Activated naive CD4-positive, alpha-beta T cell treated with anti-CD3 and anti-CD28 coated beads, Interleukin-2, amount 50 U/mL, for 24 hours (primary cell): Measurements from ENCODE around the gene SCLY.

Source experiments
- H3K27ac Mint-ChIP-seq: one replicate; pipeline ENCODE4 v1.8.0; 2021; ENCODE audit warnings: mild to moderate bottlenecking, mixed read lengths
- H3K27me3 Mint-ChIP-seq: one replicate; pipeline ENCODE4 v1.8.0; 2021; ENCODE audit warnings: mixed read lengths
- H3K36me3 Mint-ChIP-seq: one replicate; pipeline ENCODE4 v1.8.0; 2021; ENCODE audit warnings: mixed read lengths
- H3K4me1 Mint-ChIP-seq: one replicate; pipeline ENCODE4 v1.8.0; 2021; ENCODE audit warnings: mixed read lengths
- H3K4me3 Mint-ChIP-seq: one replicate; pipeline ENCODE4 v1.8.0; 2021; ENCODE audit warnings: mild to moderate bottlenecking, mixed read lengths
- H3K9me3 Mint-ChIP-seq: one replicate; pipeline ENCODE4 v1.8.0; 2021; ENCODE audit warnings: mixed read lengths

Gene SCLY

GRCh38 chr2:238129166-238130010, 68.6 kb downstream of the SCLY start:
- no peak overlapping the region for H3K27ac Mint-ChIP-seq
- no peaks in the 10 kb centered on the region for H3K9me3 Mint-ChIP-seq
- H3K4me1 Mint-ChIP-seq = no peaks in the 10 kb centered on the region
- H3K36me3 Mint-ChIP-seq = no peaks in the 10 kb centered on the region
- H3K4me3 Mint-ChIP-seq = no peak overlapping the region
- H3K27me3 Mint-ChIP-seq = no peaks in the 10 kb centered on the region

- H3K27ac Mint-ChIP-seq = no peak overlapping the region
- H3K36me3 Mint-ChIP-seq = no peaks in the 10 kb centered on the region
- H3K4me1 Mint-ChIP-seq = no peaks in the 10 kb centered on the region
- no peaks in the 10 kb centered on the region for H3K27me3 Mint-ChIP-seq
- H3K4me3 Mint-ChIP-seq = no peak overlapping the region
- H3K9me3 Mint-ChIP-seq = no peaks in the 10 kb centered on the region
Measured at GRCh38 chr2:238130111-238130695, 69.4 kb downstream of the SCLY start.

GRCh38 chr2:238130696-238131628, 70.2 kb downstream of the SCLY start:
- Mint-ChIP-seq H3K27me3 (no peaks in the 10 kb centered on the region), H3K36me3 (no peaks in the 10 kb centered on the region), H3K9me3 (no peaks in the 10 kb centered on the region), H3K27ac (no peak overlapping the region), H3K4me3 (no peak overlapping the region), H3K4me1 (no peaks in the 10 kb centered on the region)

GRCh38 chr2:238131761-238132462, 71.1 kb downstream of the SCLY start:
- Mint-ChIP-seq H3K9me3 (no peaks in the 10 kb centered on the region), H3K4me3 (no peak overlapping the region), H3K4me1 (no peaks in the 10 kb centered on the region), H3K36me3 (no peaks in the 10 kb centered on the region), H3K27me3 (no peaks in the 10 kb centered on the region), H3K27ac (no peak overlapping the region)

- Mint-ChIP-seq H3K27ac (no peak overlapping the region), H3K27me3 (no peaks in the 10 kb centered on the region), H3K4me1 (no peaks in the 10 kb centered on the region), H3K4me3 (no peak overlapping the region), H3K36me3 (no peaks in the 10 kb centered on the region), H3K9me3 (no peaks in the 10 kb centered on the region)
Measured at GRCh38 chr2:238132463-238133450, 72.0 kb downstream of the SCLY start.

- Mint-ChIP-seq H3K4me1 (no peaks in the 10 kb centered on the region), H3K4me3 (no peak overlapping the region), H3K27ac (no peak overlapping the region), H3K36me3 (no peaks in the 10 kb centered on the region), H3K27me3 (no peaks in the 10 kb centered on the region), H3K9me3 (no peaks in the 10 kb centered on the region)
Measured at GRCh38 chr2:238133499-238134392, 72.9 kb downstream of the SCLY start.

GRCh38 chr2:238134393-238134785, 73.6 kb downstream of the SCLY start:
- H3K9me3 Mint-ChIP-seq = no peaks in the 10 kb centered on the region
- H3K4me3 Mint-ChIP-seq = no peak overlapping the region
- H3K27ac Mint-ChIP-seq = no peak overlapping the region
- H3K36me3 Mint-ChIP-seq = no peaks in the 10 kb centered on the region
- no peaks in the 10 kb centered on the region for H3K27me3 Mint-ChIP-seq
- H3K4me1 Mint-ChIP-seq = no peaks in the 10 kb centered on the region

- Mint-ChIP-seq H3K27me3 (no peaks in the 10 kb centered on the region), H3K4me3 (no peak overlapping the region), H3K9me3 (no peaks in the 10 kb centered on the region), H3K4me1 (no peaks in the 10 kb centered on the region), H3K27ac (no peak overlapping the region), H3K36me3 (no peaks in the 10 kb centered on the region)
Measured at GRCh38 chr2:238135601-238136150, 74.9 kb downstream of the SCLY start.

- H3K4me3 Mint-ChIP-seq = no peak overlapping the region
- H3K27ac Mint-ChIP-seq = no peak overlapping the region
- H3K27me3 Mint-ChIP-seq = no peaks in the 10 kb centered on the region
- no peaks in the 10 kb centered on the region for H3K36me3 Mint-ChIP-seq
- H3K9me3 Mint-ChIP-seq = no peaks in the 10 kb centered on the region
- H3K4me1 Mint-ChIP-seq = peaks cover 7% of the 10 kb centered on the region
Measured at GRCh38 chr2:238136820-238137537, 76.2 kb downstream of the SCLY start.

- Mint-ChIP-seq H3K27ac (no peak overlapping the region), H3K9me3 (no peaks in the 10 kb centered on the region), H3K36me3 (no peaks in the 10 kb centered on the region), H3K4me1 (peaks cover 8% of the 10 kb centered on the region), H3K27me3 (no peaks in the 10 kb centered on the region), H3K4me3 (no peak overlapping the region)
Measured at GRCh38 chr2:238137885-238138284, 77.1 kb downstream of the SCLY start.

GRCh38 chr2:238138331-238139195, 77.8 kb downstream of the SCLY start, which contains the start of gene KLHL30:
Gene KLHL30 (plus strand): TSS chr2:238138668. CDS start chr2:238140755, 2,087 bp downstream.
- H3K9me3 Mint-ChIP-seq = no peaks in the 10 kb centered on the region
- H3K4me1 Mint-ChIP-seq = peaks cover 8% of the 10 kb centered on the region
- H3K4me3 Mint-ChIP-seq = no peak within 1 kb of the TSS
- H3K27me3 Mint-ChIP-seq = no peaks in the 10 kb centered on the region
- no peak within 1 kb of the TSS for H3K27ac Mint-ChIP-seq
- H3K36me3 Mint-ChIP-seq = no peaks in the 10 kb centered on the region
